M059J (cell line): ENCODE data around the gene SPDYE9. TPM values are rescaled to one million over a fixed set of nuclear protein-coding genes. Genes with fewer than 3 reads are reported as not detected.
"Not testable (repeated sequence)": the region's sequence is repeated elsewhere in the genome, so short reads cannot be mapped to it uniquely, and the experiment has no call there.

Experiments
- DNase-seq: peaks from one replicate; pipeline ENCODE4 v3.0.0-alpha.2; 2012; ENCODE audit warnings: low read depth
- total RNA-seq: library from RNA; depleted of rRNA; stranded (reverse); fragments of >200 nt; shearing (Covaris generic); gene quantifications from 2 replicates; pipeline ENCODE4 v1.2.3, GENCODE V29; 2014; rRNA removed

Gene SPDYE9
- not detected in 2 replicates for total RNA-seq

GRCh38 chr7:73085938-73086337 lies at the start of gene SPDYE9:
Gene SPDYE9, minus strand, starts transcription at chr7:73086038. Its CDS starts 1,800 bp downstream, at chr7:73084238.
- not testable (repeated sequence) for DNase-seq

GRCh38 chr7:73134866-73135265 lies 49.0 kb upstream of the SPDYE9 start:
- not testable (repeated sequence) for DNase-seq

GRCh38 chr7:73132651-73133217 lies 46.9 kb upstream of the SPDYE9 start:
- not testable (repeated sequence) for DNase-seq

GRCh38 chr7:73130612-73131011 lies 44.8 kb upstream of the SPDYE9 start:
- DNase-seq = not testable (repeated sequence)

- DNase-seq = not testable (repeated sequence)
Measured at GRCh38 chr7:73124126-73124525, 38.3 kb upstream of the SPDYE9 start.

- not testable (repeated sequence) for DNase-seq
Measured at GRCh38 chr7:73122778-73123447, 37.1 kb upstream of the SPDYE9 start.

GRCh38 chr7:73118155-73118554 lies 32.3 kb upstream of the SPDYE9 start:
- DNase-seq = not testable (repeated sequence)

- DNase-seq = not testable (repeated sequence)
Measured at GRCh38 chr7:73057811-73058210, 28.0 kb downstream of the SPDYE9 start, which contains the start of gene SPDYE11. Gene SPDYE11, minus strand, starts transcription at chr7:73057911. Its CDS starts 1,800 bp downstream, at chr7:73056111.

- not testable (repeated sequence) for DNase-seq
Measured at GRCh38 chr7:73029666-73030065, 56.2 kb downstream of the SPDYE9 start, which contains the start of gene SPDYE8. Gene SPDYE8, minus strand, starts transcription at chr7:73029766. Its CDS starts 1,800 bp downstream, at chr7:73027966.

Other genes with a start within 250 kb of the SPDYE9 start
- gene POM121, start 160.9 kb downstream of the SPDYE9 start, total RNA-seq = 5.7 and 9.8 TPM in 2 replicates
- gene TRIM74, start 116.6 kb downstream of the SPDYE9 start, total RNA-seq = not detected in 2 replicates
- not detected in 2 replicates for gene SPDYE8, start 56.3 kb downstream of the SPDYE9 start, total RNA-seq
- gene SPDYE11, start 28.1 kb downstream of the SPDYE9 start, total RNA-seq = not detected in 2 replicates
- 20.3 and 30.2 TPM in 2 replicates for gene NSUN5, start 222.8 kb upstream of the SPDYE9 start, total RNA-seq
- not detected in 2 replicates for gene TRIM50, start 242.0 kb upstream of the SPDYE9 start, total RNA-seq
- gene FKBP6, start 242.1 kb upstream of the SPDYE9 start, total RNA-seq = not detected in 2 replicates